Endothelial cell of umbilical vein (primary cell): ENCODE measurements around the gene FOXN1. TPM values are rescaled to one million over a fixed set of nuclear protein-coding genes. Genes with fewer than 3 reads are reported as not detected.

Experiments
- BruUV-seq: library from RNA; stranded (reverse); fragments of 400-500 nt; replicated peaks from 2 replicates; lab custom pipeline; 2021; lab: Mats Ljungman, UMichigan
- CTCF ChIA-PET: fragments of 300-600, 350-600 bp; sonication (Branson Sonifier 250); formaldehyde crosslinking; loops from one replicate; lab custom pipeline; 2021; ENCODE audit warnings: antibody characterized with exemption, inconsistent platforms; lab: Charles Lee
- POLR2A ChIA-PET: fragments of 300-600, 350-600 bp; sonication (Branson Sonifier 250); formaldehyde crosslinking; loops from one replicate; lab custom pipeline; 2021; ENCODE audit warnings: antibody characterized with exemption, inconsistent platforms; lab: Charles Lee
- DNase-seq: peaks from one replicate; pipeline ENCODE4 v3.0.0-alpha.2; 2011; ENCODE audit warnings: low read depth, low spot score
- FAIRE-seq: peaks from 2 replicates; lab custom pipeline; 2011; peaks lifted over from hg19 to GRCh38; lab: Jason Lieb, UNC
- H2AFZ ChIP-seq: 2 replicates; pipeline ENCODE4 v1.6.0; 2012; ENCODE audit warnings: low read depth, low read length, control low read depth, inconsistent platforms
- H3K27ac ChIP-seq: 2 replicates; pipeline ENCODE4 v1.5.1; 2011; ENCODE audit warnings: low read depth, mild to moderate bottlenecking, control low read depth, low read length, moderate library complexity; ENCODE audit not compliant: insufficient read depth
- H3K27me3 ChIP-seq, 2 experiments: 2 replicates each; pipeline versions ENCODE4 v1.6.0 to v1.6.1; 2011; ENCODE audit warnings: low read length in 2 of 2, mixed read lengths in 1 of 2; ENCODE audit not compliant: control insufficient read depth in 2 of 2, insufficient read depth in 2 of 2
- H3K36me3 ChIP-seq, 2 experiments: 2 replicates in 1 of 2; 3 replicates in 1 of 2; pipeline ENCODE4 v1.5.1; 2011; ENCODE audit warnings: low read length in 2 of 2, mild to moderate bottlenecking in 1 of 2, moderate library complexity in 1 of 2; ENCODE audit not compliant: control insufficient read depth in 2 of 2, insufficient read depth in 2 of 2; ENCODE audit errors: extremely low read depth in 1 of 2
- H3K4me1 ChIP-seq: 3 replicates; pipeline ENCODE4 v1.5.1; 2011; ENCODE audit warnings: mild to moderate bottlenecking, low read length; ENCODE audit not compliant: control insufficient read depth, insufficient read depth; ENCODE audit errors: extremely low read depth
- H3K4me2 ChIP-seq: 2 replicates; pipeline ENCODE4 v1.6.1; 2011; ENCODE audit warnings: low read length, control low read depth, mixed read lengths; ENCODE audit not compliant: insufficient read depth
- H3K4me3 ChIP-seq, 3 experiments: fragments of 200-600 bp in 1 of 3; sonication (generic), shearing (Covaris generic) in 1 of 3; replicated peaks in 1 of 3; 2 replicates each; pipeline ENCODE4 v1.5.1; 2011 to 2016; ENCODE audit warnings: control low read depth in 3 of 3, low read length in 3 of 3, mild to moderate bottlenecking in 2 of 3, inconsistent platforms in 1 of 3, low read depth in 1 of 3, moderate library complexity in 1 of 3; ENCODE audit not compliant: insufficient read depth in 1 of 3
- H3K79me2 ChIP-seq: 2 replicates; pipeline ENCODE4 v1.6.0; 2012; ENCODE audit warnings: low read length, inconsistent platforms; ENCODE audit not compliant: control insufficient read depth, insufficient read depth
- H3K9ac ChIP-seq: replicated peaks from 2 replicates; pipeline ENCODE3; 2011; ENCODE audit warnings: low read length, control low read depth; ENCODE audit not compliant: insufficient read depth; ENCODE audit errors: extremely low read depth
- H3K9me1 ChIP-seq: replicated peaks from 3 replicates; pipeline ENCODE4 v1.6.0; 2011; ENCODE audit warnings: mild to moderate bottlenecking, low read length; ENCODE audit not compliant: control insufficient read depth, insufficient read depth; ENCODE audit errors: extremely low read depth
- H3K9me3 ChIP-seq: replicated peaks from 2 replicates; pipeline ENCODE4 v1.5.1; 2012; ENCODE audit warnings: low read length, inconsistent platforms; ENCODE audit not compliant: control insufficient read depth, insufficient read depth
- H4K20me1 ChIP-seq: replicated peaks from 2 replicates; pipeline ENCODE3; 2011; ENCODE audit warnings: mild to moderate bottlenecking, low read length; ENCODE audit not compliant: control insufficient read depth, insufficient read depth; ENCODE audit errors: extremely low read depth
- EZH2 ChIP-seq: IDR thresholded peaks from 2 replicates; pipeline ENCODE4 v1.6.1; 2012; ENCODE audit warnings: borderline replicate concordance, low read depth, mild to moderate bottlenecking, moderate library complexity, low read length, inconsistent platforms; ENCODE audit not compliant: severe bottlenecking
- FOS ChIP-seq: IDR thresholded peaks from 2 replicates; pipeline ENCODE4 v1.6.1; 2011; ENCODE audit warnings: mild to moderate bottlenecking, low read length, moderate library complexity, borderline replicate concordance; ENCODE audit not compliant: insufficient read depth
- GATA2 ChIP-seq: IDR thresholded peaks from 2 replicates; pipeline ENCODE4 v1.7.0; 2011; ENCODE audit warnings: low read depth, mild to moderate bottlenecking, moderate library complexity, mixed read lengths, low read length; ENCODE audit not compliant: insufficient read length, insufficient read depth
- JUN ChIP-seq: IDR thresholded peaks from 2 replicates; pipeline ENCODE4 v1.6.1; 2011; ENCODE audit warnings: borderline replicate concordance, low read depth; ENCODE audit not compliant: insufficient read length, insufficient read depth
- MAX ChIP-seq: IDR thresholded peaks from 2 replicates; pipeline ENCODE4 v1.6.1; 2011; ENCODE audit not compliant: insufficient read depth, insufficient read length
- MYC ChIP-seq: IDR thresholded peaks from one replicate; pipeline ENCODE4 v1.6.1; 2011; ENCODE audit warnings: mild to moderate bottlenecking, low read depth, low read length
- POLR2A ChIP-seq: IDR thresholded peaks from 2 replicates; pipeline ENCODE4 v1.6.1; 2012; ENCODE audit warnings: low read depth, mild to moderate bottlenecking, control low read depth, low read length
- POLR2AphosphoS5 ChIP-seq: IDR thresholded peaks from 2 replicates; pipeline ENCODE4 v1.6.1; 2012; ENCODE audit warnings: low read depth, mild to moderate bottlenecking, control low read depth, low read length, moderate library complexity; ENCODE audit not compliant: insufficient read depth
- dilution Hi-C: fragments of 300-500 bp; cut with MboI; formaldehyde crosslinking; loops from one replicate; pipeline ENCODE4 v1.15.0; 2019; ENCODE audit warnings: low sequenced_read_pairs; ENCODE audit not compliant: extremely low pct_ligation_motif_present
- intact Hi-C: fragments of 100-400 bp; cut with micrococcal nuclease; formaldehyde crosslinking; loops from one replicate; pipeline ENCODE4 v1.10.0; 2022
- polyA plus RNA-seq, 4 experiments: library from polyadenylated mRNA; depleted of rRNA in 3 of 4; stranded (reverse) in 3 of 4; unstranded in 1 of 4; fragments of >200 nt; gene quantifications; 2 replicates each; pipeline versions ENCODE4 v1.2.1 to v1.2.3, GENCODE V29; 2011 to 2012; ENCODE audit warnings: missing spikeins in 1 of 4
- total RNA-seq: library from RNA; stranded (reverse); gene quantifications from 2 replicates; pipeline ENCODE4 v1.2.3, GENCODE V29; 2021
- TF ChIP-seq, protein P1 (sequence below), 2 donors: IDR thresholded peaks; 1 replicate in 1 of 2; 2 replicates in 1 of 2; pipeline ENCODE4 v1.5.1; 2011; ENCODE audit warnings: low read length in 2 of 2, mild to moderate bottlenecking in 2 of 2, moderate library complexity in 2 of 2, control low read depth in 1 of 2, inconsistent platforms in 1 of 2, low read depth in 1 of 2; ENCODE audit not compliant: insufficient read depth in 1 of 2; ENCODE audit errors: extremely low read depth in 1 of 2

The FOXN1 gene
- total and polyA plus RNA-seq, 2 donors (not counting 3 experiments of a cell fraction or from before 2014, with no cell fraction given), result not detected

DNA sequence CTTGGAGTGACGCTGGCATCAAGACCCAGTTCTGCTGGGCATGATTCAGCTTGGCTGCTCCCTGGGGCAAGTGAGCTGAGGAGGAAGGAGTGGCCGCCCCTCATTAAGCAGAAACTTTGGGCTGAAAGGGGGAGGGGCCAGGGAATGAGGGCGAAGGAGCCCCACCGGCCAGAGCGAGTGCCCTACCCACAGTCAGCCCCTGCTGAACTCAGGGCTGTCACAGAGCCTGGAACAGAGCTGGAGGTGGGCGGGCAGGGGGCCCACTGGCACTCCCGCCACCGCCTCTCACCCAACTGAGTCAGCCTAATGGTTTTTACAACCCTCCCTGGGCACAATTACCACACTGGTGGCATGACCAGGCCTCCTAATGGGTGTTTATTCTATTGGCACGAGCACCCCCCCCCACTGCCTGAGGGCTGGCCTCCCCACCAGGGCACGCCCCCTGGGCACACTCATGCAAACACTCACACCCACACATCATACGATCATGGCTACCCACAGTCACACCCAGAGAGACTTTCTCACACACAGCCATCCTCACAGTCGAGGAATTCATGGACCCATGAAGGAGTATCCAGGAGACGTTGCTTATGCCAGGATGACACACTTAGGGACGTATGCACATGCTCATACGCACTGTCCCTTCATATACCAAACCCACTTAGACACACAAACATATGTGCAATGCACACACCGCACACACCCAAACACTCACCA lies 27.1 kb downstream of the FOXN1 start:
- Histone ChIP-seq H3K4me3 (no peak overlapping the region), H3K4me1 (no peaks in the 10 kb centered on the region), H3K4me2 (no peak overlapping the region), H3K9me3 (no peaks in the 10 kb centered on the region), H3K9me1 (no peaks in the 10 kb centered on the region), H2AFZ (no peak overlapping the region), H3K27me3 (peaks cover 0 to 2% of the 10 kb centered on the region in 2 experiments), H3K27ac (no peak overlapping the region), H4K20me1 (no peaks in the 10 kb centered on the region), H3K9ac (no peak overlapping the region), H3K36me3 (no peaks in the 10 kb centered on the region), H3K79me2 (no peaks in the 10 kb centered on the region)
- BruUV-seq, result no TSS peak
- ChIA-PET POLR2A (no interaction called here), CTCF (no interaction called here)
- TF ChIP-seq, protein P1, sequence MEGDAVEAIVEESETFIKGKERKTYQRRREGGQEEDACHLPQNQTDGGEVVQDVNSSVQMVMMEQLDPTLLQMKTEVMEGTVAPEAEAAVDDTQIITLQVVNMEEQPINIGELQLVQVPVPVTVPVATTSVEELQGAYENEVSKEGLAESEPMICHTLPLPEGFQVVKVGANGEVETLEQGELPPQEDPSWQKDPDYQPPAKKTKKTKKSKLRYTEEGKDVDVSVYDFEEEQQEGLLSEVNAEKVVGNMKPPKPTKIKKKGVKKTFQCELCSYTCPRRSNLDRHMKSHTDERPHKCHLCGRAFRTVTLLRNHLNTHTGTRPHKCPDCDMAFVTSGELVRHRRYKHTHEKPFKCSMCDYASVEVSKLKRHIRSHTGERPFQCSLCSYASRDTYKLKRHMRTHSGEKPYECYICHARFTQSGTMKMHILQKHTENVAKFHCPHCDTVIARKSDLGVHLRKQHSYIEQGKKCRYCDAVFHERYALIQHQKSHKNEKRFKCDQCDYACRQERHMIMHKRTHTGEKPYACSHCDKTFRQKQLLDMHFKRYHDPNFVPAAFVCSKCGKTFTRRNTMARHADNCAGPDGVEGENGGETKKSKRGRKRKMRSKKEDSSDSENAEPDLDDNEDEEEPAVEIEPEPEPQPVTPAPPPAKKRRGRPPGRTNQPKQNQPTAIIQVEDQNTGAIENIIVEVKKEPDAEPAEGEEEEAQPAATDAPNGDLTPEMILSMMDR (IDR thresholded peaks at IDR 0.05; ENCODE audit: extremely low read depth in 1 of 2, insufficient read depth in 1 of 2, low read depth in 1 of 2, low read length in 2 of 2), result no peak
- TF ChIP-seq EZH2 (no peak), MAX (no peak), JUN (no peak), MYC (no peak), GATA2 (no peak), POLR2AphosphoS5 (no peak), FOS (no peak), POLR2A (no peak)
- dilution Hi-C loops (no loop called here), intact Hi-C loops (no loop called here)
- no peak for DNase-seq
- FAIRE-seq, result no peak
